ENCODE results near the gene CDAN1.
"Not testable (repeated sequence)": the region's sequence is repeated elsewhere in the genome, so short reads cannot be mapped to it uniquely, and the experiment has no call there.

The CDAN1 gene, protein sequence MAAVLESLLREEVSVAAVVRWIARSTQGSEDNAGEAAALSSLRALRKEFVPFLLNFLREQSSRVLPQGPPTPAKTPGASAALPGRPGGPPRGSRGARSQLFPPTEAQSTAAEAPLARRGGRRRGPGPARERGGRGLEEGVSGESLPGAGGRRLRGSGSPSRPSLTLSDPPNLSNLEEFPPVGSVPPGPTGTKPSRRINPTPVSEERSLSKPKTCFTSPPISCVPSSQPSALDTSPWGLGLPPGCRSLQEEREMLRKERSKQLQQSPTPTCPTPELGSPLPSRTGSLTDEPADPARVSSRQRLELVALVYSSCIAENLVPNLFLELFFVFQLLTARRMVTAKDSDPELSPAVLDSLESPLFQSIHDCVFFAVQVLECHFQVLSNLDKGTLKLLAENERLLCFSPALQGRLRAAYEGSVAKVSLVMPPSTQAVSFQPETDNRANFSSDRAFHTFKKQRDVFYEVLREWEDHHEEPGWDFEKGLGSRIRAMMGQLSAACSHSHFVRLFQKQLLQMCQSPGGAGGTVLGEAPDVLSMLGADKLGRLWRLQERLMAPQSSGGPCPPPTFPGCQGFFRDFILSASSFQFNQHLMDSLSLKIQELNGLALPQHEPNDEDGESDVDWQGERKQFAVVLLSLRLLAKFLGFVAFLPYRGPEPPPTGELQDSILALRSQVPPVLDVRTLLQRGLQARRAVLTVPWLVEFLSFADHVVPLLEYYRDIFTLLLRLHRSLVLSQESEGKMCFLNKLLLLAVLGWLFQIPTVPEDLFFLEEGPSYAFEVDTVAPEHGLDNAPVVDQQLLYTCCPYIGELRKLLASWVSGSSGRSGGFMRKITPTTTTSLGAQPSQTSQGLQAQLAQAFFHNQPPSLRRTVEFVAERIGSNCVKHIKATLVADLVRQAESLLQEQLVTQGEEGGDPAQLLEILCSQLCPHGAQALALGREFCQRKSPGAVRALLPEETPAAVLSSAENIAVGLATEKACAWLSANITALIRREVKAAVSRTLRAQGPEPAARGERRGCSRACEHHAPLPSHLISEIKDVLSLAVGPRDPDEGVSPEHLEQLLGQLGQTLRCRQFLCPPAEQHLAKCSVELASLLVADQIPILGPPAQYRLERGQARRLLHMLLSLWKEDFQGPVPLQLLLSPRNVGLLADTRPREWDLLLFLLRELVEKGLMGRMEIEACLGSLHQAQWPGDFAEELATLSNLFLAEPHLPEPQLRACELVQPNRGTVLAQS

GRCh38 chr15:42736793-42737528 is at the start of gene CDAN1:
TSS of gene CDAN1 (minus strand) at chr15:42737128. CDS start at chr15:42737102, 26 bp downstream.
- DNase-seq (ENCODE audit: low read depth in 3 of 3): peak; percentile 84 to 90 (median 89)

GRCh38 chr15:42785569-42785968 is 48.6 kb upstream of the CDAN1 start:
- no peak for DNase-seq (ENCODE audit: low read depth in 3 of 3)

GRCh38 chr15:42784705-42785104 is 47.8 kb upstream of the CDAN1 start:
- DNase-seq (ENCODE audit: low read depth in 3 of 3): no peak

DNA sequence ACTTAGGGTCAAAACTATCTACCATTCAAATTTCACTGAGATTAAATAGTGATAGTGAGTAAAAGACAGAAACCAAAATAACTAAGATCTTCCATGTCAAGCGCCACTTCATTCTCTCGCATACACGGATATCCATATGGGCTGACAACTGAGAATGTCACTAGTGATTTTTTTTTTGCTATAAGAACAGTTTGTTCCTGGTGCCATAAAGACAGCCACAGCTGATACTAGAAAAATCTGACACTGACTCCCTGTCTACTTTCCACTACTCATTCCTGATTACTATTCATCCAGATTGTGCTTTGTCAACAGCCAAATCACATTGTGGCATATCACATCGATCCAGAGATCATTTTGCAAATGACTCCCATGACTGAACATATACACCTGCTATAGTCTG is 45.8 kb upstream of the CDAN1 start:
- no peak for DNase-seq (ENCODE audit: low read depth in 3 of 3)

- no peak for DNase-seq (ENCODE audit: low read depth in 3 of 3)
Measured at GRCh38 chr15:42775416-42775815, 38.5 kb upstream of the CDAN1 start.

DNA sequence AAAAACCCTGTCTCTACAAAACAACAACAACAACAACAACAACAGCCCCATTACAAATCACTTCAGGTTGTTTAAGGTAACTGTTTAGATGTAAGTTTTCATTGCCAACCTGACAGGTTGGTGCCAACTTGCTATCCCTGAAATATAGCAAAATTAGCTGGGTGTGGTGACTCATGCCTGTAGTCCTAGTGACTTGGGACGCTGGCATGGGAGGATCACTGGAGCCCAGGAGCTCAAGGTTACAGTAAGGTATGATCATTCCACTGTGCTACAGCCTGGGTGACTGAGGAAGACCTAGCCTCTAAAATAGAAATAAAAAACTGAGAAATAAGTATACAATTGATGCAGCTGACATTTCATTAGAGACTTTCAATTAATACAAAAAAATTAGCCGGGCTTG is 36.0 kb upstream of the CDAN1 start:
- no peak for DNase-seq (ENCODE audit: low read depth in 3 of 3)

DNA sequence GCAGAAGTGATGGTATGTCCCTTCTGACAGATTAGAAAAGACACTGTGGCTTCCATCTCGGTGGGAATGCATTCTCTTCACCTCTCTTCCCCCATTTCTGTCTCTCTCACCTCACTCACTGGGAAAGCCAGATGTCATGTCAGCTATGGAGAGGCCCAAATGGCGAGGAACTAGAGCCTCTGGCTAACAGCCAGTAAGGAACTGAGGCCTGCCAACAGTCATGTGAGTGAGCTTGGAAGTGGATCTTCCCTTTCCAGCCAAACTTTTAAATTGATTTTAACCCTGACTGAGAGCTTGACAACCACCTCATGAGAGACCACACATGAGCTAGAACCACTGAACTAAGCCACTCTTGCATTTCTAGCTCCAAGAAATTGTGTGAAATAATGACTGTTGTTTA is 35.2 kb upstream of the CDAN1 start:
- no peak for DNase-seq (ENCODE audit: low read depth in 3 of 3)

DNA sequence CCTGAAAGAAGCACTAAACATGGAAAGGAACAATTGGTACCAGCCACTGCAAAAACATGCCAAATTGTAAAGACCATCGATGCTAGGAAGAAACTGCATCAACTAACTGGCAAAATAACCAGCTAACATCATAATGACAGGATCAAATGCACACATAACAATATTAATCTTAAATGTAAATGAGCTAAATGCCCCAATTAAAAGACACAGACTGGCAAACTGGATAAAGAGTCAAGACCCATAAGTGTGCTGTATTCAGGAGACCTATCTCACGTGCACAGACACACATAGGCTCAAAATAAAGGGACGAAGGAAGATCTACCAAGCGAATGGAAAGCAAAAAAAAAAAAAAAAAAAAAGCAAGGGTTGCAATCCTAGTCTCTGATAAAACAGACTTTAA is 29.2 kb upstream of the CDAN1 start:
- DNase-seq (ENCODE audit: low read depth in 3 of 3): not testable (repeated sequence)

DNA sequence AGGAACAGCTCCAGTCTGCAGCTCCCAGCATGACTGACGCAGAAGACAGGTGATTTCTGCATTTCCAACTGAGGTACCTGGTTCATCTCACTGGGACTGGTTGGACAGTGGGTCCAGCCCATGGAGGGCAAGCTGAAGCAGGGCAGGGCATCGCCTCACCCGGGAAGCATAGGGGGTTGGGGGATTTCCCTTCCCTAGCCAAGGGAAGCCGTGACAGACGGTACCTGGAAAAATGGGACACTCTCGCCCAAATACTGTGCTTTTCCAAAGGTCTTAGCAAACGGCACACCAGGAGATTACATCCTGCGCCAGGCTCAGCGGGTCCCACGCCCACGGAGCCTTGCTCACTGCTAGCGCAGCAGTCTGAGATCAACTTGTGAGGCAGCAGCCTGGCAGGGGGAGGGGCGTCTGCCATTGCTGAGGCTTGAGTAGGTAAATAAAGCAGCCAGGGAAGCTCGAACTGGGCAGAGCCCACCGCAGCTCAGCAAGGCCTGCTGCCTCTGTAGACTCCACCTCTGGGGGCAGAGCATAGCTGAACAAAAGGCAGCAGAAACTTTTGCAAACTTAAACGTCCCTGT is 27.3 kb upstream of the CDAN1 start:
- not testable (repeated sequence) for DNase-seq (ENCODE audit: low read depth in 3 of 3)

- DNase-seq (ENCODE audit: low read depth in 3 of 3): not testable (repeated sequence)
Measured at GRCh38 chr15:42761813-42762212, 24.9 kb upstream of the CDAN1 start.

DNA sequence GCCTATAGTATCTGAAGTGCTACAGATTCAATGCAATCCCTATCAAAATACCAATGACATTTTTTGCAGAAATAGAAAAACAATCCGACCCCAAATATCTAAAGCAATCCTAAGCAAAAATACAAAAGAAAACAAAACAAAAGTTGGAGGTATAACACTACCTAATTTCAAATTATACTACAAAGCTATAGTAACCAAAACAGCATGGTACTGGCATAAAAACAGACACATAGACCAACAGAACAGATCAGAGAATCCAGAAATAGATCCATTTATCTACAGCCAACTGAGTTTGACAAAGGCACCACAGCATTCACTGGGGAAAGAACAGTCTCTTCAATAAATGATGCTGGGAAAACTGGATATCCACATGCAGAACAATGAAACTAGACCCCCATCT is 23.8 kb upstream of the CDAN1 start:
- no peak for DNase-seq (ENCODE audit: low read depth in 3 of 3)

DNA sequence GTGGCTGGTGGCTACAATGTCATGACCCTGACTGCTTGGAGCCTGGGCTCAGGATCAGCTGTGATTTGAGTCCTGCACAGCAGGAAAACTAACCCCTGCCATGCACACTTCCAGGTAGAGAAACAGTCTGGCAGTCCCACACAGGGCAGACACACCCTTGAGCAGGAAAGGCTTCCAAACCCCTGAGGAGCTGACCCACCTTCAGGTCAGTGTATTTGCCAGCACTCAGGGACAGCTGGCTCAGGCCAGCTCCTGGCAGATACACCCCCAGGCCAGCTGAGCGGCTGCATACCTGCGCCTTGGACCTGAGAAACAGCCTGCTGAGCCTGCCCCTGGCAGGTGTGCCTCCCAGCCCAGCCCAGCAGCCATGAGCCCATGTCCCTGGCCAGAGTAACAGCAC is 22.2 kb upstream of the CDAN1 start:
- DNase-seq (ENCODE audit: low read depth in 3 of 3): no peak

GRCh38 chr15:42750306-42750705 is 13.4 kb upstream of the CDAN1 start:
- no peak for DNase-seq (ENCODE audit: low read depth in 3 of 3)

DNA sequence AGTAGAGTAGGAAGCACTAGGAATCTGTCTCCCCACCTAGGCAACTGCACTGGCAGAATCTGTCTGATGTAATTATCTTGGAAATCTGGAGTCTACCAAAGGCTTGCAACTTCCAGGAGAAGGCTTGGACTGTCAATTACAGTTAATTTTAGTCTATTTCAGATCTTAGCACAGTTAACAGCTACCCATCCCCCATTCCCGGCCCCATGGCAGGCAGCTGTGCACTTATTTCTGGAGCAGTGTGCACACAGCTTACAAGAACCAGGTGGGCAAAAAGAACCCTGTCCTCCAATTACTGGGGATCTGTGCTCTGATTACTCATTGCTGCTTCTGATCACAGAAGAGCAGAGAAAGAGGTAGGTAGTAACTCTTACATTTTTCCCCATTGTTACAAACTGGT is 12.3 kb upstream of the CDAN1 start:
- DNase-seq (ENCODE audit: low read depth in 3 of 3): no peak

GRCh38 chr15:42744195-42744594 is 7.3 kb upstream of the CDAN1 start:
- DNase-seq (ENCODE audit: low read depth in 3 of 3): no peak

DNA sequence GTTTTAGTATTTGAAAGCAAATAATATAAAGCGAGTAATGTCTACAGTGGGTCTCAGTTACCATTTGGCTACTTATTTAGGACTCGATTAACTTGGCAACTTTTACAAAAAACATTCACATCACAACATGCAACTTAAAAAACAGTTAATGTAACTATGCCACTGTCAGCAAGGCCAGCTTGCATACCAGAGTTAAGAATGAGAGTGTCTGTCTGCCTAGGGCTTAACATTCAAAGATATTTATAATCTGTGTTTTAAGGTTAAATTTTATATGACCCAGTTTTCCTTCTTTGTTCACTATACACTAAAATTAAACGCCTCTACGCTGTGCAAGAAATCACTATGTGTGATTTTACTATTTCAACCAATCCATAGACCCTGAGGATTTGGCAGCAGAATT is 5.2 kb upstream of the CDAN1 start:
- DNase-seq (ENCODE audit: low read depth in 3 of 3): no peak

- DNase-seq (ENCODE audit: low read depth in 3 of 3): no peak
Measured at GRCh38 chr15:42741710-42742109, 4.8 kb upstream of the CDAN1 start.

DNA sequence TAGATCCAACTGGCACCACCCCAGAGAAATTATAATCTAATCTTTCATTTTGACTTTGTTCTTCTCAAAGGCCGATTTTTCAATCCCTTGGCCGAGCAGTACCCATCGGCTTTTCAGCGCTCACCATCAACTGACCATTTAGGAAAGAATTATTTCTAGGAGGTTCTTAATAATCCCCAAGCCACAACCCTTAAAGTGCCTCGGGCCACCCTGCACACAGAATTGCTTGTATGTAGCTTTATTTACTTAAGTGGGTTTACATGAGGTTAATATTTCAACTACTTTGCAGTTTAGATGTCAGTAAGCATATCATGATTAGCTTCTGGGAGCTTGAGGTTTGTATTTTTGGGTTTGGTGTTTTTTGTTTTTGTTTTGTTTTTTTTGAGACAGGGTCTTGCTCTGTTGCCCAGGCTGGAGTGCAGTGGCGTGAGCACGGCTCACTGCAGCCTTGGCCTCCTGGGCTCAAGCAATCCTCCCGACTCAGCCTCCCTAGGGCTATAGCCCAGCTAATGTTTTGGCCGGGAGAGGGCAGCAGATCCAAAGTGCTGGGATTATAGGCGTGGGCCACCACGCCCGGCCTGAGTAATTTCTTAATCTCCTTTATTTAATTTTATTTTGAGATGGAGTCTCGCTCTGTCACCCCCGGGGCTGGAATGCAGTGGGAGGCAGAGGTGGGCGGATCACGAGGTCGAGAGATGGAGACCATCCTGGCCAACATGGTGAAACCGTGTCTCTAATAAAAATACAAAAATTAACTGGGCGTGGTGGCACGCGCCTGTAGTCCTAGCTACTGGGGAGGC is 801 bp upstream of the CDAN1 start:
- DNase-seq (ENCODE audit: low read depth in 3 of 3): no peak

DNA sequence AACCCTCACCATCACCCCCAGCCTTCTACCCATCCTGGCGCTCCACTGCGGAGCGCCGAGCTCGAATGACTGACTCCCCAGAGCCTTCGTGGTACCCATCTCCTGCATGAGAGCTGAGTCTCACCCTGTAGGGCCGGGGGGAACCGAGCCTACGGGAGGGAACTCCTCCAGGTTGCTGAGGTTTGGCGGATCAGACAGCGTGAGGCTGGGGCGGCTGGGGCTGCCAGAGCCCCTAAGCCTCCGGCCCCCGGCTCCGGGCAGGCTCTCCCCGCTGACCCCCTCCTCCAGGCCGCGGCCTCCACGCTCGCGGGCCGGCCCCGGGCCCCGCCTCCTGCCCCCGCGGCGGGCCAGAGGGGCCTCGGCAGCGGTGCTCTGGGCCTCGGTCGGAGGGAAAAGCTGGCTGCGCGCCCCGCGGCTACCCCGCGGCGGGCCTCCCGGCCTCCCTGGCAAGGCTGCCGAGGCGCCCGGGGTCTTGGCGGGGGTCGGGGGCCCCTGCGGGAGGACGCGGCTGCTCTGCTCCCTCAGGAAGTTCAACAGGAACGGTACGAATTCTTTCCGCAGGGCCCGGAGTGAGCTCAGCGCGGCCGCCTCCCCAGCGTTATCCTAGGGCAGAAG is 643 bp downstream of the CDAN1 start:
- DNase-seq (ENCODE audit: low read depth in 3 of 3): no peak
